Measurements from ENCODE around the gene TXNRD2.

DNA sequence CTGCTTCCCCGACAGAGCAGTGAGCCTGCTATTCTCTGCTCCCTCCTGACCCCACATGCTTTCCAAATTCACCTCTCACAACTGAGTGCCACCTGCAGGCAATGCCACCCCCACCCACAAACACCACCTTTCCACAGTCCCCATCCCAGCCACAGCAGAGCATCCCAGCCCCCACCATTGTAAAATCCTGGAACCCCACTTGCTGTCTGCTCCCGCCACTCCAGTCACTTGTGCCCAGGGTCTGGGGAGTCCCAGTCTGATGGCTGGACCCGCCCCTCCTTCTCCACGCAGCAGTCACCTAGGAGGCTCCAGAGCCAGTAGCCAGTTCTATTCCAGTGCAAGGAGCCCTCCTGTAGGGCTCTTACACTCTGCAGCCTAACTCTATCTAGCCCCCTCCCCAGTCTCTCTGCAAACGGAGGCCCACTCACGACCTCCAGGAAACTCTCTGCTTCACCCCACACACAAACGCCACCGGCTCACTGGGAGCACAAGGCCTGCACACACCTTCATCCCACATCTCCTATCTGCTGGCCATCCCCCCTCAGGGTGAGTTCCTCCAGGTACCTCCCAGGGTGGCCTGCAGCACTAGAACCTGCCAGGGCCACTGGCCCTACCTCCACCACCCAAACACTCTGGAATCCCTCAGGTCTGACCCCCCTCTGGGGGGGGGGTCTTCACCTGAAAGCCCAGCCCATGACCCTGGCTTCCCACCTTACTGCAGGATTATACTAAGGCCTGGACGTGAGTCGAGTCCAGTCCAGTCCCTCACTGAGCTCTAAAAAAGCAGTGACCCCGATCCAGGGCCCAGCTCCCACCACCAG is 88.3 kb downstream of the TXNRD2 start:
- TF ChIP-seq, protein P1, sequence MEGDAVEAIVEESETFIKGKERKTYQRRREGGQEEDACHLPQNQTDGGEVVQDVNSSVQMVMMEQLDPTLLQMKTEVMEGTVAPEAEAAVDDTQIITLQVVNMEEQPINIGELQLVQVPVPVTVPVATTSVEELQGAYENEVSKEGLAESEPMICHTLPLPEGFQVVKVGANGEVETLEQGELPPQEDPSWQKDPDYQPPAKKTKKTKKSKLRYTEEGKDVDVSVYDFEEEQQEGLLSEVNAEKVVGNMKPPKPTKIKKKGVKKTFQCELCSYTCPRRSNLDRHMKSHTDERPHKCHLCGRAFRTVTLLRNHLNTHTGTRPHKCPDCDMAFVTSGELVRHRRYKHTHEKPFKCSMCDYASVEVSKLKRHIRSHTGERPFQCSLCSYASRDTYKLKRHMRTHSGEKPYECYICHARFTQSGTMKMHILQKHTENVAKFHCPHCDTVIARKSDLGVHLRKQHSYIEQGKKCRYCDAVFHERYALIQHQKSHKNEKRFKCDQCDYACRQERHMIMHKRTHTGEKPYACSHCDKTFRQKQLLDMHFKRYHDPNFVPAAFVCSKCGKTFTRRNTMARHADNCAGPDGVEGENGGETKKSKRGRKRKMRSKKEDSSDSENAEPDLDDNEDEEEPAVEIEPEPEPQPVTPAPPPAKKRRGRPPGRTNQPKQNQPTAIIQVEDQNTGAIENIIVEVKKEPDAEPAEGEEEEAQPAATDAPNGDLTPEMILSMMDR (IDR thresholded peaks at IDR 0.05), result no peak
- no peak for TF ChIP-seq POLR2A (IDR thresholded peaks at IDR 0.05)

All from thyroid gland (tissue), 4 donors.